GM23338 (cell line): Measurements from ENCODE around the gene SLC26A5. TPM values are rescaled to one million over a fixed set of nuclear protein-coding genes. Genes with fewer than 3 reads are reported as not detected.

Source experiments
- ATAC-seq: fragments of 200-7000 bp; cut with Tn5 transposase; 3 replicates; pipeline ENCODE4 v1.9.1; 2020
- DNase-seq: peaks from one replicate; pipeline ENCODE4 v3.0.0-alpha.2; 2015; ENCODE audit warnings: low spot score
- H2AFZ ChIP-seq: fragments of 200-600 bp; sonication (generic); 2 replicates; pipeline ENCODE4 v1.8.0; 2016; ENCODE audit warnings: antibody characterized with exemption, mild to moderate bottlenecking, moderate library complexity
- H3F3A ChIP-seq: fragments of 200-600 bp; sonication (generic); replicated peaks from 2 replicates; pipeline ENCODE4 v1.8.0; 2017; ENCODE audit warnings: antibody characterized with exemption, mixed run types, low read depth
- H3K27ac ChIP-seq: fragments of 200-600 bp; sonication (generic); 2 replicates; pipeline ENCODE4 v1.6.1; 2016; ENCODE audit warnings: low read depth
- H3K27me3 ChIP-seq: fragments of 200-600 bp; sonication (generic); 2 replicates; pipeline ENCODE4 v1.8.0; 2016; ENCODE audit warnings: mild to moderate bottlenecking, mixed run types, moderate library complexity; ENCODE audit not compliant: insufficient read depth
- H3K36me3 ChIP-seq: fragments of 200-600 bp; sonication (generic); 2 replicates; pipeline ENCODE4 v1.8.0; 2016; ENCODE audit warnings: mild to moderate bottlenecking; ENCODE audit not compliant: insufficient read depth
- H3K4me1 ChIP-seq: fragments of 200-600 bp; sonication (generic); 2 replicates; pipeline ENCODE4 v1.8.0; 2016; ENCODE audit warnings: mild to moderate bottlenecking, moderate library complexity; ENCODE audit not compliant: insufficient read depth
- H3K4me2 ChIP-seq: fragments of 200-600 bp; sonication (generic); 2 replicates; pipeline ENCODE4 v1.7.1; 2017; ENCODE audit warnings: mixed run types
- H3K4me3 ChIP-seq: fragments of 200-600 bp; sonication (generic); 2 replicates; pipeline ENCODE4 v1.6.1; 2016; ENCODE audit warnings: mixed run types
- H3K79me2 ChIP-seq: fragments of 200-600 bp; sonication (generic); replicated peaks from 2 replicates; pipeline ENCODE4 v1.8.0; 2017; ENCODE audit warnings: mild to moderate bottlenecking; ENCODE audit not compliant: insufficient read depth
- H3K9me2 ChIP-seq: fragments of 200-600 bp; sonication (generic); 2 replicates; pipeline ENCODE4 v1.8.0; 2017; ENCODE audit not compliant: insufficient read depth
- H4K20me1 ChIP-seq: fragments of 200-600 bp; sonication (generic); replicated peaks from 2 replicates; pipeline ENCODE4 v1.8.0; 2017; ENCODE audit warnings: mild to moderate bottlenecking; ENCODE audit not compliant: insufficient read depth
- H3K27ac Mint-ChIP-seq: 2 replicates; pipeline ENCODE4 v1.8.0; 2020; ENCODE audit warnings: inconsistent platforms, mild to moderate bottlenecking, moderate library complexity, mixed read lengths
- H3K27me3 Mint-ChIP-seq: 3 replicates; pipeline ENCODE4 v1.8.0; 2022; ENCODE audit warnings: low read depth, mild to moderate bottlenecking, moderate library complexity, mixed read lengths, inconsistent platforms; ENCODE audit not compliant: insufficient read depth, poor library complexity
- H3K36me3 Mint-ChIP-seq: 3 replicates; pipeline ENCODE4 v1.8.0; 2021; ENCODE audit warnings: low read depth, mild to moderate bottlenecking, inconsistent platforms, moderate library complexity, mixed read lengths
- H3K4me1 Mint-ChIP-seq: 3 replicates; pipeline ENCODE4 v1.8.0; 2020; ENCODE audit warnings: mild to moderate bottlenecking, inconsistent platforms, mixed read lengths
- H3K4me3 Mint-ChIP-seq: 3 replicates; pipeline ENCODE4 v1.8.0; 2021; ENCODE audit warnings: moderate library complexity, mild to moderate bottlenecking, inconsistent platforms, mixed read lengths
- H3K9me3 Mint-ChIP-seq: 3 replicates; pipeline ENCODE4 v1.8.0; 2020; ENCODE audit warnings: moderate library complexity, mild to moderate bottlenecking, inconsistent platforms, mixed read lengths
- polyA plus RNA-seq: library from polyadenylated mRNA; unstranded; fragments of >200 nt; fragmentation: Nextera tagmentation; extraction: Ambion mirVana; gene quantifications from 2 replicates; pipeline ENCODE4 v1.2.1, GENCODE V29; 2016
- small RNA-seq: library from RNA; depleted of rRNA; stranded (forward); fragments of <200 nt; gene quantifications from one replicate; pipeline ENCODE3, GENCODE V24; 2014; ENCODE audit warnings: low replicate concordance
- total RNA-seq: library from RNA; depleted of rRNA; stranded (reverse); fragments of >200 nt; shearing (Covaris generic); gene quantifications from 2 replicates; pipeline ENCODE4 v1.2.3, GENCODE V29; 2014; rRNA removed
- TF ChIP-seq, protein P1 (sequence below): IDR thresholded peaks from one replicate; pipeline ENCODE4 v1.6.1; 2018; ENCODE audit warnings: antibody characterized with exemption; ENCODE audit not compliant: unreplicated experiment

Gene SLC26A5
- total and polyA plus RNA-seq, 2 experiments from 2014 or later, result 0.49 to 1.0 TPM

- Mint-ChIP-seq H3K36me3 (peaks cover 60% of the 10 kb centered on the region), H3K4me3 (no peak overlapping the region), H3K9me3 (no peaks in the 10 kb centered on the region), H3K4me1 (peaks cover 29% of the 10 kb centered on the region), H3K27me3 (peaks cover 3% of the 10 kb centered on the region), H3K27ac (no peak overlapping the region)
- TF ChIP-seq, protein P1, sequence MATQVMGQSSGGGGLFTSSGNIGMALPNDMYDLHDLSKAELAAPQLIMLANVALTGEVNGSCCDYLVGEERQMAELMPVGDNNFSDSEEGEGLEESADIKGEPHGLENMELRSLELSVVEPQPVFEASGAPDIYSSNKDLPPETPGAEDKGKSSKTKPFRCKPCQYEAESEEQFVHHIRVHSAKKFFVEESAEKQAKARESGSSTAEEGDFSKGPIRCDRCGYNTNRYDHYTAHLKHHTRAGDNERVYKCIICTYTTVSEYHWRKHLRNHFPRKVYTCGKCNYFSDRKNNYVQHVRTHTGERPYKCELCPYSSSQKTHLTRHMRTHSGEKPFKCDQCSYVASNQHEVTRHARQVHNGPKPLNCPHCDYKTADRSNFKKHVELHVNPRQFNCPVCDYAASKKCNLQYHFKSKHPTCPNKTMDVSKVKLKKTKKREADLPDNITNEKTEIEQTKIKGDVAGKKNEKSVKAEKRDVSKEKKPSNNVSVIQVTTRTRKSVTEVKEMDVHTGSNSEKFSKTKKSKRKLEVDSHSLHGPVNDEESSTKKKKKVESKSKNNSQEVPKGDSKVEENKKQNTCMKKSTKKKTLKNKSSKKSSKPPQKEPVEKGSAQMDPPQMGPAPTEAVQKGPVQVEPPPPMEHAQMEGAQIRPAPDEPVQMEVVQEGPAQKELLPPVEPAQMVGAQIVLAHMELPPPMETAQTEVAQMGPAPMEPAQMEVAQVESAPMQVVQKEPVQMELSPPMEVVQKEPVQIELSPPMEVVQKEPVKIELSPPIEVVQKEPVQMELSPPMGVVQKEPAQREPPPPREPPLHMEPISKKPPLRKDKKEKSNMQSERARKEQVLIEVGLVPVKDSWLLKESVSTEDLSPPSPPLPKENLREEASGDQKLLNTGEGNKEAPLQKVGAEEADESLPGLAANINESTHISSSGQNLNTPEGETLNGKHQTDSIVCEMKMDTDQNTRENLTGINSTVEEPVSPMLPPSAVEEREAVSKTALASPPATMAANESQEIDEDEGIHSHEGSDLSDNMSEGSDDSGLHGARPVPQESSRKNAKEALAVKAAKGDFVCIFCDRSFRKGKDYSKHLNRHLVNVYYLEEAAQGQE, result no peak
- Histone ChIP-seq H3K4me2 (no peak overlapping the region), H3K27ac (0 out of 2 replicates have a peak overlapping the region, but pooled peaks have one; percentile 23), H3K36me3 (peaks cover 40% of the 10 kb centered on the region), H2AFZ (no peak overlapping the region), H4K20me1 (no peaks in the 10 kb centered on the region), H3F3A (no peaks in the 10 kb centered on the region), H3K79me2 (no peaks in the 10 kb centered on the region; the same call in 1 of the 2 replicates), H3K4me1 (peaks cover 17% of the 10 kb centered on the region), H3K27me3 (no peaks in the 10 kb centered on the region), H3K9me2 (no peaks in the 10 kb centered on the region), H3K4me3 (no peak overlapping the region)
- no peak for DNase-seq
- ATAC-seq, result no peak
Measured at GRCh38 chr7:103325744-103326143, 120.3 kb downstream of the SLC26A5 start.

Small RNA genes within 50 kb of the gene (small RNA-seq; reads per million reads assigned to genes)
- gene RF00019 (not detected), gene RPS29P16 (0.30 reads per million, percentile 12 among the genes with 10 or more reads in this experiment)

Other genes with a start within 250 kb of the SLC26A5 start
- 90.0 and 105 TPM in 2 replicates for gene PMPCB, start 148.8 kb downstream of the SLC26A5 start, total RNA-seq
- 50.5 and 55.0 TPM in 2 replicates for gene PMPCB, start 148.8 kb downstream of the SLC26A5 start, polyA plus RNA-seq
- 37.8 and 40.1 TPM in 2 replicates for gene DNAJC2, start 101.4 kb downstream of the SLC26A5 start, total RNA-seq
- 141 and 168 TPM in 2 replicates for gene DNAJC2, start 101.4 kb downstream of the SLC26A5 start, polyA plus RNA-seq
- 99.8 and 131 TPM in 2 replicates for gene PSMC2, start 98.6 kb downstream of the SLC26A5 start, total RNA-seq
- gene PSMC2, start 98.6 kb downstream of the SLC26A5 start, polyA plus RNA-seq, result 98.0 and 107 TPM in 2 replicates